H1 (cell line): Measurements from ENCODE around the gene SLC6A20. TPM values are rescaled to one million over a fixed set of nuclear protein-coding genes. Genes with fewer than 3 reads are reported as not detected.

Experiments used
- CTCF ChIA-PET: fragments of 300-600 bp; sonication (Branson Sonifier 250); formaldehyde crosslinking; loops from one replicate; lab custom pipeline; 2021; ENCODE audit not compliant: partially characterized antibody; lab: Charles Lee
- POLR2A ChIA-PET: fragments of 300-600 bp; sonication (Branson Sonifier 250); formaldehyde crosslinking; loops from one replicate; lab custom pipeline; 2021; ENCODE audit warnings: inconsistent platforms; ENCODE audit not compliant: partially characterized antibody; lab: Charles Lee
- DNase-seq, 2 experiments: peaks; one replicate each; pipeline versions ENCODE4 v3.0.0 to v3.0.0-alpha.2; 2010 to 2022; ENCODE audit warnings: low spot score in 2 of 2, low read depth in 1 of 2, mixed read lengths in 1 of 2
- FAIRE-seq: peaks from 2 replicates; lab custom pipeline; 2011; peaks lifted over from hg19 to GRCh38; lab: Jason Lieb, UNC
- H2AFZ ChIP-seq: 2 replicates; pipeline ENCODE4 v1.8.1; 2012; ENCODE audit warnings: low read length, inconsistent platforms
- H2AK5ac ChIP-seq: 2 replicates; pipeline ENCODE4 v1.6.1; 2013; ENCODE audit warnings: low read depth, low read length
- H2BK120ac ChIP-seq: replicated peaks from 2 replicates; pipeline ENCODE3; 2013; ENCODE audit warnings: low read depth, low read length, inconsistent platforms
- H2BK12ac ChIP-seq: 2 replicates; pipeline ENCODE4 v1.6.1; 2013; ENCODE audit warnings: low read depth, low read length
- H2BK15ac ChIP-seq: 2 replicates; pipeline ENCODE4 v1.6.1; 2013; ENCODE audit warnings: low read length
- H2BK20ac ChIP-seq: 2 replicates; pipeline ENCODE4 v1.6.1; 2013; ENCODE audit warnings: low read length
- H2BK5ac ChIP-seq: 2 replicates; pipeline ENCODE4 v1.6.1; 2013; ENCODE audit warnings: low read depth, low read length
- H3K14ac ChIP-seq: 2 replicates; pipeline ENCODE4 v1.6.1; 2013; ENCODE audit warnings: inconsistent platforms; ENCODE audit not compliant: insufficient read length
- H3K18ac ChIP-seq: 2 replicates; pipeline ENCODE4 v1.6.1; 2013; ENCODE audit warnings: low read length; ENCODE audit errors: extremely low read depth
- H3K23ac ChIP-seq: 2 replicates; pipeline ENCODE4 v1.6.1; 2013; ENCODE audit warnings: inconsistent platforms; ENCODE audit not compliant: insufficient read length
- H3K23me2 ChIP-seq: 2 replicates; pipeline ENCODE4 v1.6.1; 2013; ENCODE audit warnings: low read depth, low read length
- H3K27ac ChIP-seq: 2 replicates; pipeline ENCODE4 v1.6.1; 2011; ENCODE audit warnings: low read depth, low read length, inconsistent platforms
- H3K27me3 ChIP-seq, 4 experiments: replicated peaks in 1 of 4; 1 replicate in 1 of 4; 2 replicates in 3 of 4; pipeline versions ENCODE4 v1.6.1 to v1.8.1; 2011 to 2013; ENCODE audit warnings: low read length in 3 of 4, mild to moderate bottlenecking in 3 of 4, inconsistent platforms in 2 of 4, mixed read lengths in 2 of 4, moderate library complexity in 1 of 4; ENCODE audit not compliant: control insufficient read depth in 3 of 4, insufficient read depth in 3 of 4; ENCODE audit errors: extremely low read depth in 1 of 4
- H3K36me3 ChIP-seq, 4 experiments: 2 replicates each; pipeline versions ENCODE4 v1.6.1 to v1.8.1; 2011 to 2013; ENCODE audit warnings: mild to moderate bottlenecking in 4 of 4, low read length in 3 of 4, moderate library complexity in 2 of 4, control low read depth in 1 of 4, inconsistent platforms in 1 of 4; ENCODE audit not compliant: insufficient read depth in 4 of 4, control insufficient read depth in 2 of 4
- H3K4ac ChIP-seq: replicated peaks from 2 replicates; pipeline ENCODE3; 2013; ENCODE audit warnings: low read length, low read depth, mixed read lengths, inconsistent platforms; ENCODE audit not compliant: insufficient read length
- H3K4me1 ChIP-seq, 4 experiments: replicated peaks in 1 of 4; 1 replicate in 1 of 4; 2 replicates in 3 of 4; pipeline versions ENCODE4 v1.6.1 to v1.8.1; 2011 to 2013; ENCODE audit warnings: low read length in 3 of 4, inconsistent platforms in 2 of 4, mixed read lengths in 1 of 4; ENCODE audit not compliant: insufficient read depth in 4 of 4, control insufficient read depth in 3 of 4
- H3K4me2 ChIP-seq, 2 experiments: 2 replicates each; pipeline versions ENCODE4 v1.6.1 to v1.8.1; 2011 to 2013; ENCODE audit warnings: low read depth in 2 of 2, low read length in 2 of 2, control low read depth in 1 of 2, inconsistent platforms in 1 of 2, mild to moderate bottlenecking in 1 of 2; ENCODE audit not compliant: insufficient read depth in 1 of 2
- H3K4me3 ChIP-seq, 4 experiments: fragments of 200-600, 300-600 bp in 1 of 4; sonication (generic), shearing (Covaris generic), sonication (Bioruptor Twin) in 1 of 4; 2 replicates each; pipeline versions ENCODE4 v1.5.1 to v1.8.1; 2011 to 2016; ENCODE audit warnings: low read length in 4 of 4, low read depth in 3 of 4, control low read depth in 2 of 4, inconsistent platforms in 2 of 4, mild to moderate bottlenecking in 2 of 4, mixed read lengths in 1 of 4, moderate library complexity in 1 of 4; ENCODE audit not compliant: insufficient read depth in 2 of 4; ENCODE audit errors: extremely low read depth in 1 of 4
- H3K56ac ChIP-seq: replicated peaks from 2 replicates; pipeline ENCODE3; 2013; ENCODE audit warnings: low read depth, mild to moderate bottlenecking, mixed read lengths, low read length, inconsistent platforms; ENCODE audit not compliant: insufficient read length
- H3K79me1 ChIP-seq: 2 replicates; pipeline ENCODE4 v1.6.1; 2013; ENCODE audit warnings: low read depth, low read length, control low read depth
- H3K79me2 ChIP-seq, 2 experiments: 2 replicates each; pipeline versions ENCODE4 v1.6.1 to v1.8.1; 2012 to 2013; ENCODE audit warnings: low read length in 2 of 2, mild to moderate bottlenecking in 2 of 2, inconsistent platforms in 1 of 2; ENCODE audit not compliant: insufficient read depth in 2 of 2, control insufficient read depth in 1 of 2
- H3K9ac ChIP-seq, 4 experiments: replicated peaks in 1 of 4; 1 replicate in 1 of 4; 2 replicates in 3 of 4; pipeline versions ENCODE4 v1.6.1 to v1.8.1; 2011 to 2013; ENCODE audit warnings: low read depth in 3 of 4, low read length in 3 of 4, control low read depth in 2 of 4, mild to moderate bottlenecking in 2 of 4, moderate library complexity in 2 of 4, inconsistent platforms in 1 of 4; ENCODE audit errors: extremely low read depth in 1 of 4
- H3K9me3 ChIP-seq, 2 experiments: 2 replicates each; pipeline versions ENCODE4 v1.6.1 to v1.8.1; 2012 to 2013; ENCODE audit warnings: mild to moderate bottlenecking in 2 of 2, moderate library complexity in 2 of 2, control low read depth in 1 of 2, inconsistent platforms in 1 of 2, low read depth in 1 of 2, low read length in 1 of 2, mixed read lengths in 1 of 2; ENCODE audit not compliant: insufficient read depth in 2 of 2
- H4K20me1 ChIP-seq, 2 experiments: replicated peaks in 1 of 2; 2 replicates each; pipeline versions ENCODE3 to v1.8.1; 2011 to 2013; ENCODE audit warnings: inconsistent platforms in 2 of 2, low read length in 2 of 2, mild to moderate bottlenecking in 1 of 2; ENCODE audit not compliant: insufficient read depth in 2 of 2, control insufficient read depth in 1 of 2
- H4K5ac ChIP-seq: 2 replicates; pipeline ENCODE4 v1.6.1; 2013; ENCODE audit warnings: low read length, low read depth, mixed read lengths, inconsistent platforms; ENCODE audit not compliant: insufficient read length
- H4K8ac ChIP-seq: 2 replicates; pipeline ENCODE4 v1.8.0; 2013; ENCODE audit warnings: mild to moderate bottlenecking, moderate library complexity, low read length, inconsistent platforms; ENCODE audit not compliant: insufficient read depth; ENCODE audit errors: extremely low read depth
- H4K91ac ChIP-seq: replicated peaks from 2 replicates; pipeline ENCODE3; 2013; ENCODE audit warnings: low read length, mixed read lengths, inconsistent platforms; ENCODE audit not compliant: insufficient read length
- RAD21 ChIP-seq, 2 experiments: IDR thresholded peaks in 1 of 2; conservative IDR thresholded peaks in 1 of 2; 2 replicates each; pipeline ENCODE4 v1.6.1; 2011; ENCODE audit warnings: low read depth in 2 of 2, low read length in 2 of 2, improper control_type of control experiment in 1 of 2, inconsistent platforms in 1 of 2, mild to moderate bottlenecking in 1 of 2, moderate library complexity in 1 of 2
- WGBS, 2 experiments: shearing (Covaris generic) in 1 of 2; methylation state at CpG; one replicate each; pipeline versions ENCODE4 v1.1.6 to v1.1.7; 2013 to 2015; ENCODE audit warnings: low lambda C conversion rate in 2 of 2, mixed read lengths in 2 of 2, inconsistent platforms in 1 of 2, low coverage in 1 of 2, missing lambda C conversion rate in 1 of 2; ENCODE audit not compliant: insufficient replicate concordance in 2 of 2, insufficient coverage in 1 of 2, insufficient read length in 1 of 2; ENCODE audit errors: extremely low coverage in 1 of 2, missing lambda C conversion rate in 1 of 2; 5-methylcytosine and 5-hydroxymethylcytosine counted together
- polyA plus RNA-seq, 7 experiments: library from polyadenylated mRNA; depleted of rRNA in 3 of 7; stranded (reverse) in 5 of 7; unstranded in 2 of 7; fragments of >200 nt in 5 of 7; fragments of 200-250 nt in 2 of 7; gene quantifications; 1 replicate in 5 of 7; 2 replicates in 1 of 7; 4 replicates in 1 of 7; pipeline versions ENCODE4 v1.2.1 to v1.2.3, GENCODE V29; 2011 to 2013; ENCODE audit warnings: missing spikeins in 2 of 7, mixed read lengths in 2 of 7
- total RNA-seq: library from RNA; stranded (reverse); fragmentation: NEBNext Ultra II Directional; extraction: Animal tissue kit (Norgen Biotek cat#: 25700); gene quantifications from 2 replicates; pipeline ENCODE4 v1.2.1, GENCODE V29; 2021

The SLC6A20 gene
- total and polyA plus RNA-seq, 2 of the 8 experiments (the other 6 are each of a cell fraction or from before 2014, with no cell fraction given), result 0.05 TPM; not detected in 1

- Histone ChIP-seq H3K4me3 (no peak overlapping the region), H3K27ac (no peak overlapping the region), H4K5ac (no peak overlapping the region), H3K4ac (no peak overlapping the region), H3K79me1 (no peaks in the 10 kb centered on the region), H2BK20ac (no peak overlapping the region), H2BK15ac (no peak overlapping the region), H3K23ac (no peak overlapping the region), H3K14ac (no peak overlapping the region), H3K27me3 (no peaks in the 10 kb centered on the region), H3K18ac (no peak overlapping the region), H3K79me2 (no peaks in the 10 kb centered on the region), H2BK120ac (no peak overlapping the region), H2AK5ac (no peak overlapping the region), H3K9ac (no peak overlapping the region), H4K20me1 (peaks cover 0 to 2% of the 10 kb centered on the region in 2 experiments), H2AFZ (no peak overlapping the region), H2BK12ac (no peak overlapping the region), H3K4me2 (no peak overlapping the region), H3K36me3 (peaks cover 0 to 34% (median 8%) of the 10 kb centered on the region in 4 experiments; a peak in 7 of 8 replicates), H2BK5ac (no peak overlapping the region), H3K23me2 (no peaks in the 10 kb centered on the region), H3K56ac (no peak overlapping the region), H4K8ac (no peak overlapping the region), H3K4me1 (no peaks in the 10 kb centered on the region), H4K91ac (no peak overlapping the region), H3K9me3 (no peaks in the 10 kb centered on the region)
- ChIA-PET CTCF (interaction anchor here (1.2 kb wide), 1 partner anchor 13 kb away, joined by 3 read pairs; no protein-coding TSS in a partner anchor), POLR2A (interaction anchor here (0.9 to 1.0 kb wide), 2 partner anchors 9 to 13 kb away, joined by 3 read pairs; no protein-coding TSS in a partner anchor)
- no peak for DNase-seq
- FAIRE-seq, result no peak
- TF ChIP-seq RAD21 (IDR thresholded peaks at IDR 0.05 in 1 of 2, conservative IDR thresholded peaks at IDR 0.05 in 1 of 2; ENCODE audit: low read depth in 2 of 2, low read length in 2 of 2), result no peak
- WGBS, 2 experiments, result 76% methylated on average over 3 of the region's 3 CpGs; no CpG with 5 or more reads in 1 of the 2 experiments
These were observed 79.5 kb downstream of the SLC6A20 start for GRCh38 chr3:45716790-45717336.
